ENCODE measurements around the gene CYP2A6. TPM values are rescaled to one million over a fixed set of nuclear protein-coding genes. Genes with fewer than 3 reads are reported as not detected.
A peak's percentile ranks its signal among the peaks of the same experiment; 100 is the strongest.

Gene CYP2A6
- total RNA-seq, 2 donors from 2014 or later: not detected

DNA sequence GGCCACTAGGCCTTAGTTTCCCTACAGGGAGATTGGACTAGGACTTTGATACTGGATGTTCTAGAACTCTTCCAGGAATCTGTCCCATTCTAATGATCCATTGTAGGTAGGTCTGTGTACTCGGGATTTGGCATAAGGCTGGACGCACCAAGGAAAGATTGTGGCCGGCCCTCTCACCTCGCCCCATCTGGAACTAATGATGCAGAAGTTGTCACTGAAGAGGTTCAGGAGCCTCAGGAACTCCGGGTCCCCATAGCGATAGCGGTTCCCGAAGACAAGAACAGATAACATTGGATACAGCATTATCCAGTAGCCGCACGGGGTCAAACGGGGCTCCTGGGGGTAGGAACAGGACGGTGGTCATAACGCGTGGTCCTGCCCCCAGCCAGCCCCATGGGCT, 40.1 kb downstream of the CYP2A6 start:
- no peaks in the 10 kb centered on the region for H3K36me3 ChIP-seq (replicated peaks in 1 of 2; ENCODE audit: insufficient read depth in 1 of 2, low read depth in 2 of 2)
- no peak for TF ChIP-seq POLR2A (IDR thresholded peaks at IDR 0.05)
- TF ChIP-seq, protein P1, sequence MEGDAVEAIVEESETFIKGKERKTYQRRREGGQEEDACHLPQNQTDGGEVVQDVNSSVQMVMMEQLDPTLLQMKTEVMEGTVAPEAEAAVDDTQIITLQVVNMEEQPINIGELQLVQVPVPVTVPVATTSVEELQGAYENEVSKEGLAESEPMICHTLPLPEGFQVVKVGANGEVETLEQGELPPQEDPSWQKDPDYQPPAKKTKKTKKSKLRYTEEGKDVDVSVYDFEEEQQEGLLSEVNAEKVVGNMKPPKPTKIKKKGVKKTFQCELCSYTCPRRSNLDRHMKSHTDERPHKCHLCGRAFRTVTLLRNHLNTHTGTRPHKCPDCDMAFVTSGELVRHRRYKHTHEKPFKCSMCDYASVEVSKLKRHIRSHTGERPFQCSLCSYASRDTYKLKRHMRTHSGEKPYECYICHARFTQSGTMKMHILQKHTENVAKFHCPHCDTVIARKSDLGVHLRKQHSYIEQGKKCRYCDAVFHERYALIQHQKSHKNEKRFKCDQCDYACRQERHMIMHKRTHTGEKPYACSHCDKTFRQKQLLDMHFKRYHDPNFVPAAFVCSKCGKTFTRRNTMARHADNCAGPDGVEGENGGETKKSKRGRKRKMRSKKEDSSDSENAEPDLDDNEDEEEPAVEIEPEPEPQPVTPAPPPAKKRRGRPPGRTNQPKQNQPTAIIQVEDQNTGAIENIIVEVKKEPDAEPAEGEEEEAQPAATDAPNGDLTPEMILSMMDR (IDR thresholded peaks at IDR 0.05): no peak
- H3K9me3 ChIP-seq: no peaks in the 10 kb centered on the region
- no peak for ATAC-seq
- no peak overlapping the region for H3K4me3 ChIP-seq
- peaks cover 49% of the 10 kb centered on the region for H3K4me1 ChIP-seq
- intact Hi-C loops (cut with DNase I): no loop called here
- H3K27me3 ChIP-seq: no peaks in the 10 kb centered on the region
- peak overlapping the region in 2 of 4 donors; percentile 57 to 76 for H3K27ac ChIP-seq
- no peak for DNase-seq
- WGBS, 2 donors: 64 to 76% methylated on average over 5 to 11 of the region's 14 CpGs

DNA sequence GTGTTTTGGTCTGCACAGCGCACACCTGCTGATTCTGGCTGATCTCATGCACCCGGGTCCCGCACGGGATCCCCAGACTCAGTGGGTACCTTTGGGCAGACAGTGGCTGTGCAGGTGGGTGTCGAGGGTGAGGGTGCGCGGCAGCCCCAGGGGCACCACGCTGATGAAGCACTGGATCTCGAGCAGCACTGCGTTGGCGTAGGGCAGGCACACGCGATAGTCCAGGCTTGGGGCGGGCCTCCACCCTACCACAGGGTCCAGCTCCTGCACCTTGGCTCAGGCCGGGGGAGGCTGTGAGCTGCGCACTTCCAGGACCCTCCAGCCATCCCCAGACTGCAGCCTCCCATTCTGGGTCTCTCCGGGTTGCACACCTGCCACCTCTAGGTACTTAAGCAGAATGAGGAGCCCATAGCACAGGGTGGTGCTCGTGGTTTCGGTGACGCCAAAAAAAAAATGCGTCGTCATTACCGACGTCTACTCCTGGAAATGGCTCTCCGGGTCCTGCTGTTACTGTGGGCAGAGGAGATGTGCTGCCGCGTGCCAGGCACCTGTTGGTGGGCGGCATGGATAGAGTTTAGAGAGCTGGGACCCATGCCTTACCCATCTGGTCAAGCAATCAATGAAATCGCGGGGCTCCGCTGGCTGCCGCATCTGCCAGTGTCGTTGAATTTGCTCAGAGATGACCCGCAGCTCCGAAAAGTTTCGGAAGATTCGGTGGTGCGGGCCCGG, 40.7 kb downstream of the CYP2A6 start:
- Histone ChIP-seq H3K27me3 (no peaks in the 10 kb centered on the region), H3K36me3 (replicated peaks in 1 of 2; ENCODE audit: insufficient read depth in 1 of 2, low read depth in 2 of 2) (no peaks in the 10 kb centered on the region), H3K4me1 (peaks cover 56% of the 10 kb centered on the region), H3K4me3 (no peak overlapping the region), H3K9me3 (no peaks in the 10 kb centered on the region), H3K27ac (peak overlapping the region in 1 of 4 donors; percentile 76)
- DNase-seq (no peak), ATAC-seq (no peak)
- 93 to 97% methylated on average over 18 to 28 of the region's 39 CpGs for WGBS, 2 donors
- intact Hi-C loops (cut with DNase I): no loop called here
- TF ChIP-seq, protein P1 (IDR thresholded peaks at IDR 0.05): no peak
- TF ChIP-seq POLR2A (IDR thresholded peaks at IDR 0.05): no peak

DNA sequence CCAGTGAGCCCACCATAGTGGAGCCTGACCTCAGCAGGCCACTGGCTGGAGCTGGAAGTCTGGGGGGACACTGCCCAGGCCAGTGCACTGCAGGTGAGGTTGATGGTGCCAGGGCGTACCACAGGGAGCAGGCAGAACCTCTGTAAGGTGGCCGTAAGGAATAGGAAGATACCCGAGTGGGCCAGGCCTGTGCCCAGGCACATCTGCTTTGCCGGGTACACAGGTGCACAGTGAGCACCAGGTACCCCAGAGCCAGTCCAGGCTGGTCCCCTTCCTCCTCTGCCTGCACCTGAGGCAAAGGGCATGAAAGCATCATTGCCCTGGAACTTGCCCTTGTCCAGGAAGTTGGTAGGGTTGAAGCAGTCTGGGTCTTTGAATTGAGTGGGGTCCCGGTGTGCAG, 41.8 kb downstream of the CYP2A6 start:
- Histone ChIP-seq H3K9me3 (no peaks in the 10 kb centered on the region), H3K36me3 (replicated peaks in 1 of 2; ENCODE audit: insufficient read depth in 1 of 2, low read depth in 2 of 2) (no peaks in the 10 kb centered on the region), H3K4me1 (peaks cover 66% of the 10 kb centered on the region), H3K4me3 (no peak overlapping the region), H3K27ac (no peak overlapping the region), H3K27me3 (no peaks in the 10 kb centered on the region)
- 83% methylated on average over 5 of the region's 5 CpGs; no CpG with 5 or more reads in 1 of the 2 donors for WGBS, 2 donors
- DNase-seq (no peak), ATAC-seq (no peak)
- intact Hi-C loops (cut with DNase I): no loop called here
- TF ChIP-seq, protein P1 (IDR thresholded peaks at IDR 0.05): no peak
- no peak for TF ChIP-seq POLR2A (IDR thresholded peaks at IDR 0.05)

DNA sequence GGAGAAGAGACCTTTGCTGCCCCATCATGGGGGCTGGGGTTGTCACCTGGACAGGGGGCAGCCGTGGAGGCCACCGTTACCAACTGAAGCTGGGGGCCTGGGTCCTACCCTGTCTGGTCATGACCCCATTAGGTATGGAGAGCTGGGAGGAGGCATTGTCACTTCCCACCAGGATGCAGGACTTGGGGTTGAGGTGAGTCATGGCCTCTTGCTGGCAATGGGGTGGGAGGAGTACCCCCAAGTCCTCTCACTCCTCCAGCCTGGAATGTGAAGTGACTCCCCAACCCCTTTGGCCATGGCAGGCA, 42.3 kb downstream of the CYP2A6 start:
- no peak for ATAC-seq
- intact Hi-C loops (cut with DNase I): no loop called here
- no peaks in the 10 kb centered on the region for H3K36me3 ChIP-seq (replicated peaks in 1 of 2; ENCODE audit: insufficient read depth in 1 of 2, low read depth in 2 of 2)
- H3K27ac ChIP-seq: no peak overlapping the region
- 57 to 100% methylated on average over 1 of the region's 2 CpGs for WGBS, 2 donors
- DNase-seq: no peak
- peaks cover 71% of the 10 kb centered on the region for H3K4me1 ChIP-seq
- TF ChIP-seq, protein P1 (IDR thresholded peaks at IDR 0.05): no peak
- TF ChIP-seq POLR2A (IDR thresholded peaks at IDR 0.05): no peak
- H3K4me3 ChIP-seq: no peak overlapping the region
- H3K27me3 ChIP-seq: no peaks in the 10 kb centered on the region
- no peaks in the 10 kb centered on the region for H3K9me3 ChIP-seq

Measured in body of pancreas (tissue), 4 donors.